HepG2 (cell line): ENCODE data around the gene NARF. TPM values are rescaled to one million over a fixed set of nuclear protein-coding genes. Genes with fewer than 3 reads are reported as not detected.

ENCODE experiments used
- AGO2 ChIP-seq: fragments of 200-400 bp; formaldehyde crosslinking; optimal IDR thresholded peaks from 2 replicates; pipeline ENCODE3; 2017; ENCODE audit warnings: mild to moderate bottlenecking, low read depth, low read length, moderate library complexity
- ARID3A ChIP-seq: IDR thresholded peaks from 2 replicates; pipeline ENCODE4 v1.6.1; 2012; ENCODE audit warnings: low read depth, low read length, improper control_type of control experiment
- ATF3 ChIP-seq: sonication (generic); formaldehyde crosslinking; IDR thresholded peaks from 2 replicates; pipeline ENCODE4 v1.4.0; 2020; ENCODE audit warnings: missing genetic modification reagents
- CTCF ChIP-seq: sonication (generic); formaldehyde crosslinking; IDR thresholded peaks from 2 replicates; pipeline ENCODE4 v1.5.0; 2020; ENCODE audit warnings: mild to moderate bottlenecking, missing genetic modification reagents, moderate library complexity
- FOXO4 ChIP-seq: sonication (generic); formaldehyde crosslinking; conservative IDR thresholded peaks from 2 replicates; pipeline ENCODE4 v1.8.1; 2023; ENCODE audit warnings: missing genetic modification reagents
- HNRNPL ChIP-seq: fragments of 200-400 bp; formaldehyde crosslinking; IDR thresholded peaks from 2 replicates; pipeline ENCODE4 v1.6.1; 2017; ENCODE audit warnings: mild to moderate bottlenecking, low read depth, low read length
- KMT2A ChIP-seq: sonication (generic); formaldehyde crosslinking; IDR thresholded peaks from 2 replicates; pipeline ENCODE4 v1.4.0; 2020; ENCODE audit warnings: missing genetic modification reagents
- MIER2 ChIP-seq: IDR thresholded peaks from 2 replicates; pipeline ENCODE4 v1.6.1; 2016; ENCODE audit warnings: missing biosample characterization, missing genetic modification reagents
- SNAPC4 ChIP-seq: sonication (generic); formaldehyde crosslinking; IDR thresholded peaks from 2 replicates; pipeline ENCODE4 v1.4.0; 2020; ENCODE audit warnings: mild to moderate bottlenecking, missing genetic modification reagents
- SRSF1 ChIP-seq: fragments of 200-400 bp; formaldehyde crosslinking; optimal IDR thresholded peaks from 2 replicates; pipeline ENCODE3; 2017; ENCODE audit warnings: mild to moderate bottlenecking, low read depth, low read length, moderate library complexity
- USF2 ChIP-seq, 2 experiments: sonication (generic) in 1 of 2; formaldehyde crosslinking in 1 of 2; IDR thresholded peaks; 2 replicates each; pipeline versions ENCODE4 v1.5.1 to v1.6.1; 2011 to 2020; ENCODE audit warnings: borderline replicate concordance in 1 of 2, low read depth in 1 of 2, low read length in 1 of 2, mild to moderate bottlenecking in 1 of 2, missing genetic modification reagents in 1 of 2, moderate library complexity in 1 of 2
- ZNF235 ChIP-seq: sonication (generic); formaldehyde crosslinking; IDR thresholded peaks from 2 replicates; pipeline ENCODE4 v1.8.1; 2023; ENCODE audit warnings: mild to moderate bottlenecking, missing genetic modification reagents, borderline replicate concordance
- ZNF350 ChIP-seq: sonication (generic); formaldehyde crosslinking; IDR thresholded peaks from 2 replicates; pipeline ENCODE4 v1.4.0; 2020; ENCODE audit warnings: mild to moderate bottlenecking, low read depth, missing genetic modification reagents, borderline replicate concordance
- polyA plus RNA-seq, 8 experiments: library from polyadenylated mRNA; depleted of rRNA in 3 of 8; stranded (reverse) in 7 of 8; unstranded in 1 of 8; fragments of >200 nt; fragmentation: Illumina TruSeq in 4 of 8; extraction: Trizol in 4 of 8; gene quantifications; 2 replicates each; pipeline versions ENCODE4 v1.2.1 to v1.2.3, GENCODE V29; 2011 to 2016; ENCODE audit warnings: low read depth in 4 of 8, missing spikeins in 1 of 8, mixed read lengths in 1 of 8; ENCODE audit not compliant: insufficient read depth in 1 of 8
- total RNA-seq, 5 experiments: library from RNA; depleted of rRNA; stranded (reverse); fragments of >200 nt; fragmentation: Illumina TruSeq; extraction: Trizol; gene quantifications; 2 replicates each; pipeline ENCODE4 v1.2.3, GENCODE V29; 2016; ENCODE audit warnings: low read depth in 1 of 5

Gene NARF
- total and polyA plus RNA-seq, 2 of the 13 experiments (the other 11 are each of a cell fraction or from before 2014, with no cell fraction given) = 61.1 to 144 TPM

GRCh38 chr17:82490512-82491195 lies 32.1 kb downstream of the NARF start (continued):
- 0 out of 2 replicates have a peak, but pooled peaks have one; percentile 80 for TF ChIP-seq FOXO4 (CRISPR knock-in tag)
- no peak for TF ChIP-seq KMT2A (CRISPR knock-in tag)
- peak; percentile 44 for TF ChIP-seq CTCF (CRISPR knock-in tag)
- peak; percentile 75 for TF ChIP-seq HNRNPL
- TF ChIP-seq SNAPC4 = no peak
- no peak for TF ChIP-seq SRSF1
- TF ChIP-seq ZNF350 (CRISPR knock-in tag) = no peak
- no peak for TF ChIP-seq USF2 (IDR thresholded peaks at IDR 0.05; ENCODE audit: low read depth, low read length)
- no peak for TF ChIP-seq USF2 (CRISPR knock-in tag; IDR thresholded peaks at IDR 0.05; ENCODE audit: borderline replicate concordance)
- TF ChIP-seq MIER2 (CRISPR knock-in tag) = no peak
- TF ChIP-seq AGO2 = peak; percentile 65
- TF ChIP-seq ZNF235 (CRISPR knock-in tag) = no peak
- TF ChIP-seq ARID3A = no peak
- TF ChIP-seq ATF3 (CRISPR knock-in tag) = no peak
